ENCODE measurements around the gene HTR6.

- TF ChIP-seq POLR2A (IDR thresholded peaks at IDR 0.05), result no peak
- no peak for TF ChIP-seq CTCF (IDR thresholded peaks at IDR 0.05)
These were observed 41.5 kb downstream of the HTR6 start for GRCh38 chr1:19706136-19706535.
